Activated CD4-positive, alpha-beta memory T cell treated with anti-CD3 and anti-CD28 coated beads, Interleukin-2, amount 10 ng/mL, durations not matched to agents 7 days and 5 days (primary cell): ENCODE data around the gene NOL9. TPM values are rescaled to one million over a fixed set of nuclear protein-coding genes. Genes with fewer than 3 reads are reported as not detected.

Experiments used
- CTCF ChIA-PET: fragments of 350-600 bp; sonication (Branson Sonifier 250); formaldehyde crosslinking; loops from one replicate; lab custom pipeline; 2021; ENCODE audit warnings: antibody characterized with exemption, inconsistent platforms; lab: Charles Lee
- POLR2A ChIA-PET: fragments of 350-600 bp; sonication (Branson Sonifier 250); formaldehyde crosslinking; loops from one replicate; lab custom pipeline; 2021; ENCODE audit warnings: antibody characterized with exemption; lab: Charles Lee
- DNase-seq: peaks from one replicate; pipeline ENCODE4 v3.0.0-alpha.2; 2020
- H3K27ac Mint-ChIP-seq: one replicate; pipeline ENCODE4 v1.8.0; 2021; ENCODE audit warnings: mild to moderate bottlenecking, mixed read lengths
- H3K27me3 Mint-ChIP-seq: one replicate; pipeline ENCODE4 v1.8.0; 2021; ENCODE audit warnings: mixed read lengths
- H3K36me3 Mint-ChIP-seq: one replicate; pipeline ENCODE4 v1.8.0; 2021; ENCODE audit warnings: low read depth, mixed read lengths
- H3K4me1 Mint-ChIP-seq: one replicate; pipeline ENCODE4 v1.8.0; 2021; ENCODE audit warnings: mixed read lengths
- H3K4me3 Mint-ChIP-seq: one replicate; pipeline ENCODE4 v1.8.0; 2021; ENCODE audit warnings: mild to moderate bottlenecking, mixed read lengths
- H3K9me3 Mint-ChIP-seq: one replicate; pipeline ENCODE4 v1.8.0; 2021; ENCODE audit warnings: mixed read lengths
- total RNA-seq, 2 experiments: library from RNA; stranded (reverse); gene quantifications; one replicate each; pipeline ENCODE4 v1.2.3, GENCODE V29; 2021

Gene NOL9
- total RNA-seq, 2 experiments from 2014 or later = 39.1 to 40.8 TPM

DNA sequence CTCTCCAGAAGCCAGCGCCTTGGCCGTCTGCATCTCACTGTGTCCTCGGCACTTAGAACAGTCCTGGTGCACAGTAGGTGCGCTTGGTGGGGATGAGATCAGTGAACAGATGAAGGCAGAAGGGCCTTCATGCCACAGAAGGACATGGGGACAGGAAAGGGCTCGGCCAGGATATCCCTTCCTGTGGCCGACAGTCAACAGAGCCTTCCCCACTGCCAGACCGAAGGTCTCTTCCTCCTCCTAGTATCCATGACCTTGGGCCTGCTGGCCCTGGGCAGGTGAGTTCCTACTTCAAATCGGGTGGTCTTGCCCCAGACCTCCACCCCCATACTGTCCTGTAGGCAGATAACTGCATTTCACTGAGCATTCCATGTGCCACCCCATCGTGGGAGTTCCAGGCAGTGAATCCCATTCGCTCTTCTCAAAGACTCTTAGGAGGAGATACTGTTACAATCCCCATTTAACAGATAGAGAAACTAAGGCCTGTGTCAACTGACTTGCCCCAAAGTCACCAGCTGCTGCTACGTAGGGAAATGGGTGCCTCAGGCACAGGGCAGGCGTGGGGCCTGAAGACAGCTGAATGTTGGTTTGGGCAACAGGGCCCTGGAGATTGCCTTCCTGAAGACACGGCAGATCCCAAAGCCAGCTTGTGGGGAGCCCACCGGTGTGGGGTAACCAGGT, 66.4 kb downstream of the NOL9 start:
- Mint-ChIP-seq H3K27me3 (peaks cover 28% of the 10 kb centered on the region), H3K4me3 (no peak overlapping the region), H3K9me3 (no peaks in the 10 kb centered on the region), H3K4me1 (peaks cover 21% of the 10 kb centered on the region), H3K36me3 (no peaks in the 10 kb centered on the region), H3K27ac (no peak overlapping the region)
- DNase-seq = no peak
- ChIA-PET CTCF (interaction anchor here (0.6 to 4.0 kb wide), 11 partner anchors 10 to 159 kb away, joined by 3 to 30 read pairs (median 4); partner anchors contain the start of genes NOL9 and TAS1R1), POLR2A (interaction anchor here (1.0 kb wide), 2 partner anchors 28 to 114 kb away, joined by 3 read pairs; no protein-coding TSS in a partner anchor)

DNA sequence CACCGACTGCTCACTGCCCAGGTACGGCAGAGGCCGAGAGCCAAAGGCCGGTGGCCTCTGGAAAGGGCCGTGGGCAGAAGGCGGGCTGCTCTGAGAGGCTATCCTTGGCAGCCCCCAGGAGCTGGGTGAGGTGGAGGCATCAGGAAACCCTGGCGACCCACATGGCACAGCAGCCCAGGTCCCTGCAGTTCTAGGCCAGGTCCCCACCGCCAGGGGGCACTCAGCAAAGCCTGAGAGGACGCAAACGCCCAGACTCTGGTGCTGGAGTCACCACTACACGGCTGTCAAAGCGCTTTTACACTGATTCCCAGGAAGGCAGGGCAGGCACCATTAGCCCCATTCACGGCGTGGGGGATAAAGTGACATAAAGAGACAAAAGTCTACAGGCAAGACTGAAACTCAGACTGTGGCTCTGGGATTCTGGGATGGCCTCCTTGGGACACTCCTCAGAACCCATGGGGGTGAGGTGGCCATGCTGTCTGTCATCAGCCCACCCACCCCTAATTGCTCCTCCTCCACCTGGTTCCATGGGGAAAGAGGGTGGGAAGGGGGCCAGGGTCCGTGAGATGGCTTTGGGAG, 67.8 kb downstream of the NOL9 start:
- Mint-ChIP-seq H3K27ac (no peak overlapping the region), H3K36me3 (no peaks in the 10 kb centered on the region), H3K9me3 (no peaks in the 10 kb centered on the region), H3K4me3 (no peak overlapping the region), H3K27me3 (peaks cover 32% of the 10 kb centered on the region), H3K4me1 (peaks cover 14% of the 10 kb centered on the region)
- ChIA-PET CTCF (interaction anchor here (1.0 to 1.4 kb wide), 10 partner anchors 9 to 160 kb away, joined by 3 to 10 read pairs (median 3); partner anchors contain the start of genes NOL9 and ZBTB48), POLR2A (interaction anchor here (0.9 kb wide), 1 partner anchor 68 kb away, joined by 4 read pairs; the partner anchor contains the start of genes NOL9 and TAS1R1)
- DNase-seq = peak; percentile 88

- no peak overlapping the region for H3K27ac Mint-ChIP-seq
- no peaks in the 10 kb centered on the region for H3K9me3 Mint-ChIP-seq
- H3K27me3 Mint-ChIP-seq = peaks cover 32% of the 10 kb centered on the region
- H3K36me3 Mint-ChIP-seq = no peaks in the 10 kb centered on the region
- no peak overlapping the region for H3K4me3 Mint-ChIP-seq
- ChIA-PET POLR2A (no interaction called here), CTCF (interaction anchor here (1.0 to 1.4 kb wide), 6 partner anchors 22 to 161 kb away, joined by 3 to 9 read pairs (median 3); partner anchors contain the start of genes NOL9 and ZBTB48)
- H3K4me1 Mint-ChIP-seq = peaks cover 9% of the 10 kb centered on the region
- DNase-seq = no peak
These were observed 68.9 kb downstream of the NOL9 start for GRCh38 chr1:6485168-6486101.

DNA sequence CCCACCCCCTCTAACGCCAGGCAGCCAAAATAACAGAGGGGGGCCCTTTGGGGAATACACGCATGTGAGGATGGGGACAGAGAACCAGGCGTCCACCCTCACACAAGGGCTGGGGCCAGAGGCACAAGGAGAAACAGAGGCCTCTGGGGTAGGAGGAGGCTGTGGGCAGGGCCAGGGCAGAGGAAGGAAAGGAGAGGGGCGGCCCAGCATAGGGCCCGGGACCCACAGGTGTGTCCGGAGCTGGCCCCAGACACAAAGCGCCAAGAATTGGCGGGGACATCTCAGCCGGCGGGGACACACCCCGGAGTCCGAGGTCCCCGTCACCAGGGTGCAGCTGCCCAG, 69.5 kb downstream of the NOL9 start:
- Mint-ChIP-seq H3K4me3 (no peak overlapping the region), H3K36me3 (no peaks in the 10 kb centered on the region), H3K9me3 (no peaks in the 10 kb centered on the region), H3K27me3 (peaks cover 32% of the 10 kb centered on the region), H3K4me1 (peaks cover 9% of the 10 kb centered on the region), H3K27ac (no peak overlapping the region)
- ChIA-PET CTCF (no interaction called here), POLR2A (no interaction called here)
- no peak for DNase-seq

DNA sequence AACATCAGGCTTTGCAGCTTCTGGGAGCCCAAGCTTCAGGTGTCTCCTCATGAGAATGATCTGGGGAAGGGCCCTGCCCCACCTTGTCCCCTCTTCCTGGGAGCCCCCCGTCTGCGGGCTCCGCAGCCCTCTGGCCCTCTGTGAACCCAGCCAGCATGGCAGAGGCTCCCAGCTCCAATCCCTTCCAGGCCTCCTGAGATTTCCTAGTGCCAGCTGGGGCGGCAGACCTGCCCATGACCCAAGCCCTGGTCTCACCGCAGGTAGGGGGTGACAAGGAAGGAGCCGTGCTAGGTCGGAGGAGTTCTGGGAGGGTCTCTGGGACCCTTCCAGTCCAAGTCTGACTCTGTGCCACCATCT, 70.6 kb downstream of the NOL9 start:
- ChIA-PET POLR2A (interaction anchor here (1.0 kb wide), 1 partner anchor 70 kb away, joined by 3 read pairs; the partner anchor contains the start of gene NOL9), CTCF (interaction anchor here (0.6 to 0.8 kb wide), 3 partner anchors 17 to 163 kb away, joined by 3 to 4 read pairs (median 4); no protein-coding TSS in a partner anchor)
- H3K4me1 Mint-ChIP-seq = peaks cover 9% of the 10 kb centered on the region
- no peaks in the 10 kb centered on the region for H3K36me3 Mint-ChIP-seq
- no peaks in the 10 kb centered on the region for H3K9me3 Mint-ChIP-seq
- no peak for DNase-seq
- peaks cover 32% of the 10 kb centered on the region for H3K27me3 Mint-ChIP-seq
- H3K27ac Mint-ChIP-seq = no peak overlapping the region
- no peak overlapping the region for H3K4me3 Mint-ChIP-seq

DNA sequence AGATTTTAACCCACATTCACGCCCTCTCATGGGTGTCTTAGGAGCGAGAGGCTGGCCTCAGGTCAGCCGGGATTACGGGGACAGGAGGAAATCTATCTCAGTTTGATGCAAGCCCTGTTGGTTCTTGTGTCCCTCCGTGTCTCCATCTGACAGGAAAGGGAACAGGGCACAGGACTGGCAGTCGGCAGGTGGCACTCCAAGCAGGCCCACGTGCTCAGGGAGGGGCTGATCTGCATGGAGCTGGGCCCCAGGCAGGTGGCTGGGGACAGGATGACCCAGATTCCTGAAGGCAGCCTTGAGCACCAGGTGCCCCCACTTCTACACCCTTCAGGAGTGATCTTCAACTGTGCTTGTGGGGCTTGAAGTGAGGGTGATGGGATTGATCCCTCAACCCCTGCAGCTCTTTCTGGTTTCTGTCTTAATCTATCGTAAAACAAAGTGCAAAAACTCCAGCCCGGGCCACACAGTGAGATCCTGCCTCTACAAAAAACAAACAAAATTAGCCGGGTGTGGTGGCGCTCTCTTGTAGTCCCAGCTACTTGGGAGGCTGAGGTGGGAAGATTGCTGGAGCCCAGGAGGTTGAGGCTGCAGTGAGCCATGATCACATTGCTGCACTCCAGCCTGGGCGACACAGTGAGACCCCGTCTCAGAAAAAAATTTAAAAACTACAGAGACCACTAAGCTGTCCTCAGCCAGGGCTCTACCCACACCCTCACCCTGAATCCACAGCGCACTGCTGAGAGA, 71.1 kb downstream of the NOL9 start:
- ChIA-PET CTCF (interaction anchor here (0.6 kb wide), 2 partner anchors 17 to 58 kb away, joined by 3 to 4 read pairs; no protein-coding TSS in a partner anchor), POLR2A (interaction anchor here (1.0 kb wide), 1 partner anchor 71 kb away, joined by 3 read pairs; the partner anchor contains the start of gene NOL9)
- Mint-ChIP-seq H3K4me1 (peaks cover 9% of the 10 kb centered on the region), H3K36me3 (no peaks in the 10 kb centered on the region), H3K9me3 (no peaks in the 10 kb centered on the region), H3K27ac (no peak overlapping the region), H3K4me3 (no peak overlapping the region), H3K27me3 (peaks cover 31% of the 10 kb centered on the region)
- no peak for DNase-seq

DNA sequence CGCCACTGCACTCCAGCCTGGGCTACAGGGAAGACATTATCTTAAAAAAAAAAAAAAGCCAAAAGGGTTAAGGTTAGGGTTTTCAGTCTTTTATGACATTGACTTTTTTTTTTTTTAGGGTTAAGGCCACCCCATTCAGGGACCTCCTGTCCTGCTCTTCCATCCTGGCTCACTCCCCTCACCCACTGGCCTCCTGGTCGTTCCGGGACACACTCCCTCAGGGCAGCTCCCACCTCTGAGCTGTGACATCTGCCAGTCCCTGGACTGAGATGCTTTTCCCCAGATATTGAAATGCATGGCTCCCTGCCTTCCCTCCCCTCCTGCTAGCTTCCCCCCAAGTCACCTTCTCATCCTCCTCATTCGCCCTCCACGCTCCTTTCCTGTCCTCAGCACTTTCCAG, 72.5 kb downstream of the NOL9 start:
- H3K4me3 Mint-ChIP-seq = no peak overlapping the region
- no peak overlapping the region for H3K27ac Mint-ChIP-seq
- H3K4me1 Mint-ChIP-seq = peaks cover 9% of the 10 kb centered on the region
- POLR2A ChIA-PET = no interaction called here
- H3K9me3 Mint-ChIP-seq = no peaks in the 10 kb centered on the region
- peaks cover 26% of the 10 kb centered on the region for H3K27me3 Mint-ChIP-seq
- DNase-seq = no peak
- CTCF ChIA-PET = interaction anchor here (0.7 to 0.9 kb wide), 2 partner anchors 10 to 194 kb away, joined by 3 to 4 read pairs; partner anchors contain the start of gene PLEKHG5
- H3K36me3 Mint-ChIP-seq = no peaks in the 10 kb centered on the region

DNA sequence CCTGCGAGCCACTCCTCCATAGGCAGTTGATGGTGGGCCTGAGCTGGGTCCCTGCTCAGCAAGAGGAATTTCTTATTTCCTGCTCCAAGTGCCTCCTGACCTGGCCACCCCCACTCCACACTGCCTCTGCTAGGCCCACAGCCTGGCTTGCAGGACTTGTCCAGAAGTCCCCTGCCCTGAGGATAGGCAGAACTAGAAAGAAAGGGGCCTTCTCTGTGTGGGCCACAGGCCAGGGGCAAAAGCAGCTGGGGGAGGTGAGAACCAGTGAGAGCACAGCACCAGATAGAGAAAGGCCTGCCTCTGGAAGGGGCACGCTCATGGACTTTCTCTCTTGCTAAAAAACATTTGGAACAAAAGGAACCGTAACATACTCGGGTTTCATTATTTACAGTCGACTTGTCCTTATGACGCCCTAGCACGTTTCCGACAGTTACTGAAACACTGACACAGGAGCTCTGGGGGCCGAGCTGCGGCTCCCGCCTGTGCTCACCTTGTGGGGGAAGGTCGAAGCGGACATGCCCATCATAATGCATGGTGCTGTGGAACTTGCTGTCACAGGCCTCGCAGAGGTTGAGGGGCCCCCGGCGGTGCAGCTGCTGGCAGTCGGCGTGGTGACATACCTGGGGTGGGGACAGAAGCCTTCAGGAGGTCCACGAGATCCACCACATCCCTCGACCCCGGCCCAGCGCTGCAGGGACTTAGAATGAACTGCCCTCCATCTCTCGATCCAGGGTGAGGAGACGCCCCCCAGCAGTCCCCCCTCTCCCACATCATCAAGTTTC, 77.1 kb downstream of the NOL9 start:
- no peak overlapping the region for H3K4me3 Mint-ChIP-seq
- H3K9me3 Mint-ChIP-seq = no peaks in the 10 kb centered on the region
- no peak for DNase-seq
- no peaks in the 10 kb centered on the region for H3K27me3 Mint-ChIP-seq
- no peaks in the 10 kb centered on the region for H3K36me3 Mint-ChIP-seq
- H3K4me1 Mint-ChIP-seq = no peaks in the 10 kb centered on the region
- POLR2A ChIA-PET = interaction anchor here (1.0 kb wide), 1 partner anchor 17 kb away, joined by 3 read pairs; no protein-coding TSS in a partner anchor
- no peak overlapping the region for H3K27ac Mint-ChIP-seq
- CTCF ChIA-PET = interaction anchor here (0.6 to 3.7 kb wide), 8 partner anchors 10 to 231 kb away, joined by 3 to 15 read pairs (median 4); partner anchors contain the start of gene TNFRSF25

- no peak overlapping the region for H3K4me3 Mint-ChIP-seq
- H3K27ac Mint-ChIP-seq = no peak overlapping the region
- ChIA-PET CTCF (interaction anchor here (0.6 to 3.3 kb wide), 7 partner anchors 11 to 230 kb away, joined by 3 to 10 read pairs (median 3); no protein-coding TSS in a partner anchor), POLR2A (interaction anchor here (1.0 kb wide), 1 partner anchor 16 kb away, joined by 3 read pairs; no protein-coding TSS in a partner anchor)
- H3K9me3 Mint-ChIP-seq = no peaks in the 10 kb centered on the region
- H3K27me3 Mint-ChIP-seq = no peaks in the 10 kb centered on the region
- H3K36me3 Mint-ChIP-seq = no peaks in the 10 kb centered on the region
- DNase-seq = no peak
- no peaks in the 10 kb centered on the region for H3K4me1 Mint-ChIP-seq
These were observed 77.8 kb downstream of the NOL9 start for GRCh38 chr1:6476483-6476882.

DNA sequence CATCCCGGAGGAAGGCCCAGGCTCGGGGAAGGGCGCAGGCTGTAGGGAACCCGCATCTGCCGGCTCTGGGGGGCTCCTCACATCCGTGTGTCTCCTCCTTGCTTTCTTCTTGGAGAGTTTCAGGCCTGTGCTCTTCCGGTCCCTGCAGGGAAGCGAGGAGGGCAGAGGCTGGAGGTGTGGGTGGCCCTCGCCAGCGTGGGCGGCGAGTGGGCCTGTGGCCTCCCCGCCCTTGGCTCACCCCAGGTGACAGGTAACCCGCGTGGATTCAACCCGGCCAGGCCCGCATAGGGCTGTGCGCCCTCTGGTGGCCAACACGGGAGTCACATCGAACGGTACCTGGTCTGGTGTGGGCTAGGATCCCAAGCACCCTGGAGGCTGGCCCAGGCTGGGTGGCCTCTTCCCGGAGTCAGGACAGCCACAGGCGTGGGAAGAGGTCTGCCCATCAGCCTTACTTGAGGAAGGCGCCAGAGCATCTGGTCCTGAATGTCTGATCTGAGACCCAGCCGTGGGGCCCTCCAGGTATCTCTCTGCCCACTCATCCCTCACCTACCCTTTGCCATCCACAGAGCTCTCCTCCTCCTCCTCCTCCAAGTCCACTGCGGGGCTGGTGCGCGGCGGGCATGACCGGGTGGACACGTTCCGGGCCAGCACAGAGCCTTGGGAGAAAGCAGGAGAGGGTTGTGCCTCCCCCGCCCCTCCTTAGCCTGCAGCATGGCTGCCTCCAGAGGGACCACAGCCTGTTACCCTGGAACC, 78.8 kb downstream of the NOL9 start:
- H3K27me3 Mint-ChIP-seq = no peaks in the 10 kb centered on the region
- no peak overlapping the region for H3K4me3 Mint-ChIP-seq
- no peaks in the 10 kb centered on the region for H3K36me3 Mint-ChIP-seq
- H3K4me1 Mint-ChIP-seq = no peaks in the 10 kb centered on the region
- DNase-seq = peak; percentile 79
- H3K27ac Mint-ChIP-seq = no peak overlapping the region
- POLR2A ChIA-PET = no interaction called here
- no peaks in the 10 kb centered on the region for H3K9me3 Mint-ChIP-seq
- CTCF ChIA-PET = interaction anchor here (0.8 to 3.3 kb wide), 4 partner anchors 15 to 229 kb away, joined by 3 to 9 read pairs (median 3); no protein-coding TSS in a partner anchor
